OCI-LY7 (cell line): Measurements from ENCODE around the gene MLLT10. TPM values are rescaled to one million over a fixed set of nuclear protein-coding genes. Genes with fewer than 3 reads are reported as not detected.

Experiments used
- BruUV-seq: library from RNA; stranded (reverse); fragments of 400-500 nt; replicated peaks from 2 replicates; lab custom pipeline; 2021; lab: Mats Ljungman, UMichigan
- CTCF ChIA-PET: fragments of 300-600 bp; sonication (Branson Sonifier 250); formaldehyde crosslinking; loops from one replicate; lab custom pipeline; 2022; ENCODE audit warnings: antibody characterized with exemption; ENCODE audit not compliant: unreplicated experiment; lab: Charles Lee
- POLR2A ChIA-PET: fragments of 300-600 bp; sonication (Branson Sonifier 250); formaldehyde crosslinking; loops from one replicate; lab custom pipeline; 2022; ENCODE audit warnings: antibody characterized with exemption; lab: Charles Lee
- DNase-seq: peaks from one replicate; pipeline ENCODE4 v3.0.0-alpha.2; 2015; ENCODE audit warnings: low spot score
- H2AFZ ChIP-seq: fragments of 200-600 bp; sonication (generic), shearing (Covaris generic); 2 replicates; pipeline ENCODE4 v1.6.1; 2014; ENCODE audit warnings: mild to moderate bottlenecking, antibody characterized with exemption, low read length, moderate library complexity
- H3K27ac ChIP-seq: fragments of 200-600 bp; sonication (generic); 2 replicates; pipeline ENCODE4 v1.5.1; 2014; ENCODE audit warnings: mixed run types, low read depth, mild to moderate bottlenecking, moderate library complexity, low read length, inconsistent platforms; ENCODE audit not compliant: poor library complexity, severe bottlenecking
- H3K36me3 ChIP-seq: fragments of 200-600 bp; sonication (generic); 2 replicates; pipeline ENCODE4 v1.6.1; 2014; ENCODE audit warnings: mild to moderate bottlenecking, antibody characterized with exemption, low read length, moderate library complexity, mixed read lengths; ENCODE audit not compliant: insufficient read depth
- H3K4me1 ChIP-seq: fragments of 200-600 bp; sonication (generic); 2 replicates; pipeline ENCODE4 v1.5.1; 2014; ENCODE audit warnings: mild to moderate bottlenecking, low read length; ENCODE audit not compliant: insufficient read depth, poor library complexity, severe bottlenecking
- H3K4me2 ChIP-seq: fragments of 200-600 bp; sonication (generic); 2 replicates; pipeline ENCODE4 v1.6.1; 2014; ENCODE audit warnings: mild to moderate bottlenecking, low read length
- H3K4me3 ChIP-seq: fragments of 200-600 bp; sonication (generic); 2 replicates; pipeline ENCODE4 v1.5.1; 2014; ENCODE audit warnings: mild to moderate bottlenecking, low read depth, low read length; ENCODE audit not compliant: poor library complexity, severe bottlenecking
- H3K79me2 ChIP-seq: fragments of 200-600 bp; sonication (generic); 2 replicates; pipeline ENCODE4 v1.6.1; 2016; ENCODE audit warnings: low read depth, mild to moderate bottlenecking, low read length, moderate library complexity, mixed read lengths; ENCODE audit not compliant: insufficient read depth
- H3K9me2 ChIP-seq: fragments of 200-600 bp; sonication (generic); 2 replicates; pipeline ENCODE4 v1.6.1; 2016; ENCODE audit warnings: mild to moderate bottlenecking, low read length, mixed read lengths; ENCODE audit not compliant: insufficient read depth
- H3K9me3 ChIP-seq: fragments of 200-600 bp; sonication (generic); 2 replicates; pipeline ENCODE4 v1.6.1; 2014; ENCODE audit warnings: mild to moderate bottlenecking, mixed run types, low read length, mixed read lengths
- H4K20me1 ChIP-seq: fragments of 200-600 bp; sonication (generic); 2 replicates; pipeline ENCODE4 v1.6.1; 2014; ENCODE audit warnings: mild to moderate bottlenecking, antibody characterized with exemption, low read length, moderate library complexity, mixed read lengths; ENCODE audit not compliant: insufficient read depth
- EZH2phosphoT487 ChIP-seq: fragments of 200-600 bp; sonication (generic); IDR thresholded peaks from 2 replicates; pipeline ENCODE4 v1.6.1; 2018; ENCODE audit warnings: low read depth, borderline replicate concordance, mild to moderate bottlenecking, mixed run types, antibody characterized with exemption, low read length, moderate library complexity, mixed read lengths
- intact Hi-C: fragments of 100-400 bp; cut with micrococcal nuclease; formaldehyde crosslinking; loops from one replicate; pipeline ENCODE4 v1.10.0; 2022; ENCODE audit not compliant: unreplicated experiment
- total RNA-seq, 2 experiments: library from RNA; depleted of rRNA in 1 of 2; stranded (reverse); fragments of >200 nt in 1 of 2; shearing (Covaris generic) in 1 of 2; gene quantifications; 2 replicates each; pipeline ENCODE4 v1.2.3, GENCODE V29; 2014 to 2022
- TF ChIP-seq, protein P1 (sequence below): fragments of 200-600 bp; sonication (generic); conservative IDR thresholded peaks from 2 replicates; pipeline ENCODE4 v1.5.1; 2014; ENCODE audit warnings: mild to moderate bottlenecking, antibody characterized with exemption, low read length, moderate library complexity, mixed read lengths

MLLT10 gene
- total RNA-seq, 2 experiments from 2014 or later, result 68.4 to 74.0 TPM

GRCh38 chr10:21530168-21530567 is 3.9 kb upstream of the MLLT10 start:
- no peaks in the 10 kb centered on the region for H3K36me3 ChIP-seq
- TF ChIP-seq, protein P1, sequence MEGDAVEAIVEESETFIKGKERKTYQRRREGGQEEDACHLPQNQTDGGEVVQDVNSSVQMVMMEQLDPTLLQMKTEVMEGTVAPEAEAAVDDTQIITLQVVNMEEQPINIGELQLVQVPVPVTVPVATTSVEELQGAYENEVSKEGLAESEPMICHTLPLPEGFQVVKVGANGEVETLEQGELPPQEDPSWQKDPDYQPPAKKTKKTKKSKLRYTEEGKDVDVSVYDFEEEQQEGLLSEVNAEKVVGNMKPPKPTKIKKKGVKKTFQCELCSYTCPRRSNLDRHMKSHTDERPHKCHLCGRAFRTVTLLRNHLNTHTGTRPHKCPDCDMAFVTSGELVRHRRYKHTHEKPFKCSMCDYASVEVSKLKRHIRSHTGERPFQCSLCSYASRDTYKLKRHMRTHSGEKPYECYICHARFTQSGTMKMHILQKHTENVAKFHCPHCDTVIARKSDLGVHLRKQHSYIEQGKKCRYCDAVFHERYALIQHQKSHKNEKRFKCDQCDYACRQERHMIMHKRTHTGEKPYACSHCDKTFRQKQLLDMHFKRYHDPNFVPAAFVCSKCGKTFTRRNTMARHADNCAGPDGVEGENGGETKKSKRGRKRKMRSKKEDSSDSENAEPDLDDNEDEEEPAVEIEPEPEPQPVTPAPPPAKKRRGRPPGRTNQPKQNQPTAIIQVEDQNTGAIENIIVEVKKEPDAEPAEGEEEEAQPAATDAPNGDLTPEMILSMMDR, result no peak
- no peak for TF ChIP-seq EZH2phosphoT487
- H3K9me3 ChIP-seq, result no peaks in the 10 kb centered on the region
- no TSS peak for BruUV-seq
- H3K4me1 ChIP-seq, result peaks cover 36% of the 10 kb centered on the region
- ChIA-PET CTCF (no interaction called here), POLR2A (interaction anchor here (0.6 to 1.0 kb wide), 3 partner anchors 12 to 117 kb away, joined by 3 to 4 read pairs (median 4); no protein-coding TSS in a partner anchor)
- H4K20me1 ChIP-seq, result no peaks in the 10 kb centered on the region
- no peaks in the 10 kb centered on the region for H3K9me2 ChIP-seq
- DNase-seq, result no peak
- H3K4me3 ChIP-seq, result no peak overlapping the region
- H2AFZ ChIP-seq, result no peak overlapping the region
- H3K79me2 ChIP-seq, result peaks cover under 1% of the 10 kb centered on the region; the same call in 1 of the 2 replicates
- no peak overlapping the region for H3K27ac ChIP-seq
- intact Hi-C loops, result loop anchor here (5.0 kb wide), 2 partner anchors 697 to 792 kb away; partner anchors contain the start of gene BMI1
- H3K4me2 ChIP-seq, result no peak overlapping the region

DNA sequence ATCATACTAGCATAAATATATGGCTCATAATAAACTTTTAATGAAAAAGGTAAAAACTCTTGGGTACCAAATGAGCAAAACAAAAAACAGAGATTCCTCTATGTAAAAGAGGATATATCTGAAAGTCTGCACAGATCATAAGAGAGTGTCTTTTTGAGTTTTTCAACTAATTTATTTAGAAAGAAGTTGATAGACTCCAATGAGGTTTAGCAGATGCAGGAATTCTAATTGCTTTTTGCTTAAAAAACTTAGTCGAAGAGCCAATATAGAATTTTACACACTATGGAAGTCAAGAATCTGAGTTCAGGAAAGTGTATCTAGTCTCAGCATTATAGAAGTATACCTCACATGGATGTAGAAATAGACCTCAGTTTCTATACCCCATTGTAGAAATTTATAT is 3.4 kb upstream of the MLLT10 start:
- TF ChIP-seq, protein P1, result no peak
- TF ChIP-seq EZH2phosphoT487, result no peak
- CTCF ChIA-PET, result no interaction called here
- Histone ChIP-seq H3K4me2 (no peak overlapping the region), H3K4me1 (peaks cover 36% of the 10 kb centered on the region), H3K4me3 (no peak overlapping the region), H3K9me2 (no peaks in the 10 kb centered on the region), H2AFZ (no peak overlapping the region), H3K36me3 (peaks cover 3% of the 10 kb centered on the region; the same call in 1 of the 2 replicates), H3K79me2 (peaks cover 5% of the 10 kb centered on the region; the same call in 1 of the 2 replicates), H3K27ac (no peak overlapping the region), H4K20me1 (no peaks in the 10 kb centered on the region), H3K9me3 (no peaks in the 10 kb centered on the region)
- intact Hi-C loops, result loop anchor here (5.0 kb wide), 2 partner anchors 697 to 792 kb away; partner anchors contain the start of gene BMI1
- POLR2A ChIA-PET, result interaction anchor here (0.6 to 1.0 kb wide), 3 partner anchors 12 to 116 kb away, joined by 3 to 4 read pairs (median 4); no protein-coding TSS in a partner anchor
- BruUV-seq, result no TSS peak
- no peak for DNase-seq

DNA sequence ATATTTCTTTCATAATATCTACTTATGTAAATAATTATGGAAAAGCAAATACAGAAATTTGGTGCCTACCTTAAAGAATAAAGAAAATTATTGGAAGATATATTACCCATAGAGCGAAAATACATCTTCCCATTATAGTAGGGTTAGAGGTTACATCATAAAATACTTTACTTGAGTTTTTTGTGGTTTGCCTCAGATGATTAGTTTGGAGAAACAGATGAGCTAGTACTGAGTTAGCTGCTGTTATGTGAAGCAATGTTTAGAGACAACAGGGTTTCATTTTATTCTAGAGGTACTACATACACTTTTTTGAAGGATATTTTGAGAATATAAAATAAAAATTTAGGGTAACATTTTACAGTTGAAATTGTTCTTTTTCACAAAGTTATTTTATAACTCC is 2.9 kb upstream of the MLLT10 start:
- no peak overlapping the region for H3K27ac ChIP-seq
- TF ChIP-seq, protein P1, result no peak
- no peak for TF ChIP-seq EZH2phosphoT487
- no peaks in the 10 kb centered on the region for H3K9me2 ChIP-seq
- DNase-seq, result no peak
- POLR2A ChIA-PET, result interaction anchor here (3.0 kb wide), 1 partner anchor 10 kb away, joined by 11 read pairs; no protein-coding TSS in a partner anchor
- H3K4me2 ChIP-seq, result no peak overlapping the region
- peaks cover 36% of the 10 kb centered on the region for H3K4me1 ChIP-seq
- peaks cover 10% of the 10 kb centered on the region for H3K79me2 ChIP-seq
- no peak overlapping the region for H3K4me3 ChIP-seq
- intact Hi-C loops, result loop anchor here (5.0 kb wide), 2 partner anchors 696 to 791 kb away; partner anchors contain the start of gene BMI1
- H2AFZ ChIP-seq, result no peak overlapping the region
- no peaks in the 10 kb centered on the region for H4K20me1 ChIP-seq
- no peaks in the 10 kb centered on the region for H3K9me3 ChIP-seq
- CTCF ChIA-PET, result no interaction called here
- no TSS peak for BruUV-seq
- H3K36me3 ChIP-seq, result peaks cover 7% of the 10 kb centered on the region; the same call in 1 of the 2 replicates
